GM10266 (cell line): ENCODE results near the gene PRR9.

Source experiments
- DNase-seq: peaks from one replicate; pipeline ENCODE4 v3.0.0; 2012; ENCODE audit errors: extremely low spot score
- TF ChIP-seq, protein P1 (sequence below): IDR thresholded peaks from 2 replicates; pipeline ENCODE4 v1.5.1; 2012; ENCODE audit warnings: mild to moderate bottlenecking, low read depth; ENCODE audit not compliant: control insufficient read depth, insufficient read depth; ENCODE audit errors: missing control alignments

PRR9 gene

DNA sequence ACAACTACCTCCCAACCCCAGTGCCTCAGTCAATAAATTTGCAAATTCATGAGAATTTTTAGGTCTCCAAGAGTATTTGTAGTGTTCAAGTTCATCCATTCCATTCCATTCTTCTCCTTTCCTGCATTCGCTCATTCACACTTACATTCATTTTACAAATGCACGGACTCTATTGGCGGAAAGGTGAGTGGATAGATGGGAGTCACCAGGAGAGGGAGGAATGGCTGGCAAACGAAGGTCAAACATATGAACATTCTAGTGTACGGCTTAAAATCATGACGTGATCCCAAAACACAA, 44.6 kb downstream of the PRR9 start:
- TF ChIP-seq, protein P1, sequence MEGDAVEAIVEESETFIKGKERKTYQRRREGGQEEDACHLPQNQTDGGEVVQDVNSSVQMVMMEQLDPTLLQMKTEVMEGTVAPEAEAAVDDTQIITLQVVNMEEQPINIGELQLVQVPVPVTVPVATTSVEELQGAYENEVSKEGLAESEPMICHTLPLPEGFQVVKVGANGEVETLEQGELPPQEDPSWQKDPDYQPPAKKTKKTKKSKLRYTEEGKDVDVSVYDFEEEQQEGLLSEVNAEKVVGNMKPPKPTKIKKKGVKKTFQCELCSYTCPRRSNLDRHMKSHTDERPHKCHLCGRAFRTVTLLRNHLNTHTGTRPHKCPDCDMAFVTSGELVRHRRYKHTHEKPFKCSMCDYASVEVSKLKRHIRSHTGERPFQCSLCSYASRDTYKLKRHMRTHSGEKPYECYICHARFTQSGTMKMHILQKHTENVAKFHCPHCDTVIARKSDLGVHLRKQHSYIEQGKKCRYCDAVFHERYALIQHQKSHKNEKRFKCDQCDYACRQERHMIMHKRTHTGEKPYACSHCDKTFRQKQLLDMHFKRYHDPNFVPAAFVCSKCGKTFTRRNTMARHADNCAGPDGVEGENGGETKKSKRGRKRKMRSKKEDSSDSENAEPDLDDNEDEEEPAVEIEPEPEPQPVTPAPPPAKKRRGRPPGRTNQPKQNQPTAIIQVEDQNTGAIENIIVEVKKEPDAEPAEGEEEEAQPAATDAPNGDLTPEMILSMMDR, result no peak
- no peak for DNase-seq

GRCh38 chr1:153262462-153263157, 45.2 kb downstream of the PRR9 start:
- peak; percentile 52 for DNase-seq

DNA sequence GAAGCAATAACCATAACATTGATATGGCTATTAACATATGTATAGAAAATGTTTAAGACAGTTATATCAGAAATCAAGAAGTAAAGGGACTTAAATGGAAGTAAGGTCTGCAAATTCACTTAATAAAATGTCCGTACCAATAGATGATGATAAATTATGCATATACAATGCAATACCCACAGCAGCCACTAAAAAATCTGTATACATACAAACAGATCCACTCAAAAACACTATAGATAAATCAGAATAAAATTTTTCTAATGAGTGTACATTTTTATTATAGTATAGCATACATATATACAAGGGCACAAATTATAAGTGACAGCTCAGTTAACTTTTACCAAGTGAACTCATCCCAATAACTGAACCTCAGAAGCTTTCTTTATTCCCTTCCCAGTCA, 48.1 kb downstream of the PRR9 start:
- TF ChIP-seq, protein P1, result no peak
- no peak for DNase-seq

More at GRCh38 chr1:153262462-153263157, 45.2 kb downstream of the PRR9 start:
- TF ChIP-seq, protein P1, result no peak
